Liver (tissue), 3 donors: ENCODE results near the gene ACSBG1.
A peak's percentile ranks its signal among the peaks of the same experiment; 100 is the strongest.

ENCODE experiments used
- CTCF ChIP-seq: fragments of 150-350 bp; IDR thresholded peaks from 2 replicates; pipeline ENCODE4 v1.5.1; 2017; ENCODE audit warnings: improper control_type of control experiment, low read depth, low read length; ENCODE audit not compliant: missing input control
- GABPA ChIP-seq, 2 donors: IDR thresholded peaks in 1 of 2; conservative IDR thresholded peaks in 1 of 2; 2 replicates each; pipeline ENCODE4 v1.6.1; 2016; ENCODE audit warnings: antibody characterized with exemption in 2 of 2, mild to moderate bottlenecking in 1 of 2, moderate library complexity in 1 of 2
- HNF4A ChIP-seq, 2 donors: conservative IDR thresholded peaks; 2 replicates each; pipeline ENCODE4 v1.6.1; 2016; ENCODE audit warnings: antibody characterized with exemption in 2 of 2, mild to moderate bottlenecking in 2 of 2
- HNF4G ChIP-seq: IDR thresholded peaks from 2 replicates; pipeline ENCODE4 v1.6.1; 2016; ENCODE audit warnings: antibody characterized with exemption
- JUND ChIP-seq, 2 donors: IDR thresholded peaks; 2 replicates each; pipeline ENCODE4 v1.6.1; 2016; ENCODE audit warnings: antibody characterized with exemption in 2 of 2
- MAX ChIP-seq: IDR thresholded peaks from 2 replicates; pipeline ENCODE4 v1.6.1; 2016; ENCODE audit warnings: antibody characterized with exemption
- REST ChIP-seq: IDR thresholded peaks from 2 replicates; pipeline ENCODE4 v1.6.1; 2016; ENCODE audit warnings: antibody characterized with exemption, mild to moderate bottlenecking
- TAF1 ChIP-seq: conservative IDR thresholded peaks from 2 replicates; pipeline ENCODE4 v1.6.1; 2016; ENCODE audit warnings: antibody characterized with exemption, mild to moderate bottlenecking
- YY1 ChIP-seq: IDR thresholded peaks from 2 replicates; pipeline ENCODE4 v1.6.1; 2016; ENCODE audit warnings: antibody characterized with exemption, mild to moderate bottlenecking
- ZBTB33 ChIP-seq: IDR thresholded peaks from 2 replicates; pipeline ENCODE4 v1.6.1; 2016; ENCODE audit warnings: antibody characterized with exemption
- donor health status: healthy.
- donor health status: healthy.

GRCh38 chr15:78139578-78139977, 94.8 kb downstream of the ACSBG1 start:
- TF ChIP-seq CTCF (no peak), HNF4A (conservative IDR thresholded peaks at IDR 0.05) (no peak), GABPA (IDR thresholded peaks at IDR 0.05 in 1 of 2, conservative IDR thresholded peaks at IDR 0.05 in 1 of 2) (no peak), TAF1 (no peak), REST (no peak), JUND (IDR thresholded peaks at IDR 0.05) (no peak), HNF4G (no peak), MAX (no peak), YY1 (peak; percentile 50), ZBTB33 (no peak)
